ENCODE results near the gene ANXA11.
"Not testable (repeated sequence)": the region's sequence is repeated elsewhere in the genome, so short reads cannot be mapped to it uniquely, and the experiment has no call there.

Gene ANXA11

DNA sequence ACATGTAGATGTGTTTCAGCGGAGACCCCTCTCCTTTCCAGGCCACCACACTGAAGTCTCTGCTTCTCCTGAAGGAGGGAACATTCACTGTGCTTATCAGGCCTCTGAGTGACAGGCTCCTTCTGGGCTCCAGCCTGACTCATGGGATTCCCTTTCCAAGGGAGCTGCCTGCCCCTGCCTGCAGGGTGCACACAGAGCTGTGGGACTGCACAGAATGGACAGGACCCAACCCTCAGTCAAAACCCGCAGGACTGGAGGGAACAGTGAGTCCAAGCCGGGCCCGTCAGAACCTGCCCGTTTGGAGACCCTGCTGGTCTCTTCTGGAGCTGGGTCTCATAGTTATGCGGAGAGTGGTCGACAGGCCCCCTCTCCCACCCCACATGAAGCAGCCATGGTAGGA is 40.2 kb downstream of the ANXA11 start:
- no peak for DNase-seq (ENCODE audit: low read depth)

DNA sequence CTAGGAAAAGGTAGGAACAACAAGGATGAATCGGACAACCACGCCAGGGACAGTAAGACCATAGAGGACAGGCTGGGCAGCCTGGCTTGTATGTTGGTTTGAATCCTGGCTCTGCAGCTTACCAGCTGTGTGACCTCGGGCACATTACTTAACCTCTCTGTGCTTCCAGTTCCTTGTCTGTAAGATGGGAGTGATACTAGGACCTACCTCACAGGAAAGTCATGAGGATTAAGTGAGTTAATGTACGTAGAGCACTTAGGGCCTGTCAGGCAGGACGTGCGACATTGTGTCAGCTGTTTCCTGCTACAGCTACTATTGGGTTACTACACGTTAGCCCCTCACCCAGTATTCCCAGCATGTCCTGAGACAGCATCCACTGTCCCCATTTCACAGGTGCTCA is 40.7 kb downstream of the ANXA11 start:
- no peak for DNase-seq (ENCODE audit: low read depth)

DNA sequence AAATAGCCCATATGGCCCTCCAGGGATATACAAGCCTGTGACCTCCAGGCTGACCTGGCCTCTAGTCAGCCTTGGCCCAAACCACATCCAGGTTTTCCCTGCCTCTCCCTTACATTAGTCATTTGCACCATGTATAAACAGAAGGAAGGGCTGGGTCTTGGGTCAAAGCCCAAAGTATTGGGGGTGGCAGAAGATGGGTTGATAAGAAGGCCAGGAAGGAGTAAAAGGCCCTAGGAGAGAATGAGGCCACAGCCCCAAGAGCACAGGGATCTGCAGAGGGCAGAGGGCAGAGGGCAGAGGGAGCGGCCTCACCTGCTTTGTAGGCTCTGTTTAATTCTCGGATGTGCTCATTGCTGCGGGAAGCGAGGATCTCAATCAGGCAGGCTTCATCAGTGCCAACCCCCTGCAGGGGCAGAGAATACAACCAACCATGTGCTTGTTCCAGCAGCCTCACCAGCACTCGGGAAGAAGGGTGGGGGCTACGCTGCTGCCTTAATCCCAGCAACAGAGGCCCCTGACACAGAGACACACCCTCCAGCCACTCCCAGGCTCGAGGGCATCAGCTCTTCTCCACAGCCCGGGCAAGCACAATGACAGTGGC is 41.5 kb downstream of the ANXA11 start:
- DNase-seq (ENCODE audit: low read depth) = peak; percentile 62

DNA sequence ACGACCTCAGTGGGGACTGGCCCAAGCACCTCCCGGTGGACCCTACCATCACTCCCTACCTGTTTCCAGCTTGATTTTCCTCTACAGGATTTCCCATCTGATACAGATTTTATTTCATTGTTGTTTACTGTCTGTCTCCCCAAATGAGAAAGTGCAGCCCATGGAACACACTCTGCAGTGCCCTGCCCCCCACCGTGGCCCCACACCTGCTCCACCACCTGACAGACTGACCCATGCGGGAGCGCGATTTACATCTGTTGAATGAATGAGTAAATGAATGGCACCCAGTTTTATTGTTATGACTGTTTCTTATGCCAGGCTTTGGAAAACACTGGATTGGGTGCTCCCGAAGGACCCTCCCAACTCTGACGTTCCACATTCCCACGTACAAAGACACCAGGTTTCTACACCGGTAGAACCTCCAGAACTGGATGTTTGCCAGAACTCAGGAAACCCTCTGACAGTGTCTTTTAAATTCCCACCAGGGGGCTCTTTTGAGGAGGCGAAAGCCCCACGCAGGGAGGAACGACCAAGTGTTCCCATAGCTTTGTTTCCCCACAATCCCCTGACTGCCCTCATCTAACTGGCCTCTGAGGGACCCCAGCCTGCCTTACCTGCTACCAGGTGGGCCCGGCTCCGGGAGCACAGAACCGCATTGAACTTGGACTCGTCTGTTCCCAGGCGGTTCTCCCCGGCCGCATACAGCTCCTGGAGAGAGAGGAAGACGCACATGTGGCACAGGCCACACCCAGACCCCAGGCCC is 43.8 kb downstream of the ANXA11 start:
- DNase-seq (ENCODE audit: low read depth) = no peak

DNA sequence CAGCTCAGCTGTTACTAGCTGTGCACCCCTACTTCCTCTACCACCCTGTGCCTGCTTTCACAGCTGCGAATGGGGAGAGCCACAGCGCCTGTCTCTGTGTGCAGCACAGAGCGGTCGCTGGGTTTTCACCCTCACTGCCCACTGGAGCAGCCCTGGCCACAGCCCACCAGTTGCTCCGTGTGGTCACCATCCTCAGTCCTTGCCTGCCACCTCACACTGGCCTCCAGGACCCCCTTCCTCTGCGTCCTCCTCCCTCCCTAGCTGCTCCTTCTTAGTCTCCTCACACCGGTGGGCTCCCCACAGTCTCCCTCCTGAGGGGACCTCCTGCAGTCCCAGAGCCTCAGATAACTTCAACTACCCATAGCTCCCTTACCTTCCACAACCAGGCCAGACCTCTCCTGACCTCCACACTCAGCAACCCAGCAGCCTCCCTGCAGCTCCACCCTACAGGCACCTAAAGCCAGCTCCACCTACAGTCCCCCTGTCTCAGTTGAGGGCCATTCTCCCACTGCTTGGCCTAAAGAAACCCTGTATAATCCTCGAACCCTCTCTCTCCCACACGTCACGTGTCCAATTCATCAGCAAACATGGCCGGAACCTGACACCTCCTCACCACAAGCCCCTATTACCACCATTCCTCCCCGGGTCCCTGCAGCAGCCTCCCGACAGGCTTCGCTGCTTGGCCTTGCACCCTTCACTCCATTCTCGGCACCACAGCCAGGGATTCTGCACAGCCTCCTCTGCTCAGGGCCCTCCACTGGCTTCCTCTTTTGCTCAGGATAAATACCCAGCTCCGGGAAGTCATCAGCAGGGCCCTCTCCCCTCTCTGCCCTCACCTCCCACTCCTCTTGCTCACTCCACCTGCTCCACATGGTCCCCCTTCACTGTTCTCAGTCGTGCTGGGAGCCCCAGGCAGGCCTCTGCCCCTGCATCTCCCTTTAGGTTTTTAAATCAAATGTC is 44.7 kb downstream of the ANXA11 start:
- DNase-seq (ENCODE audit: low read depth) = no peak

DNA sequence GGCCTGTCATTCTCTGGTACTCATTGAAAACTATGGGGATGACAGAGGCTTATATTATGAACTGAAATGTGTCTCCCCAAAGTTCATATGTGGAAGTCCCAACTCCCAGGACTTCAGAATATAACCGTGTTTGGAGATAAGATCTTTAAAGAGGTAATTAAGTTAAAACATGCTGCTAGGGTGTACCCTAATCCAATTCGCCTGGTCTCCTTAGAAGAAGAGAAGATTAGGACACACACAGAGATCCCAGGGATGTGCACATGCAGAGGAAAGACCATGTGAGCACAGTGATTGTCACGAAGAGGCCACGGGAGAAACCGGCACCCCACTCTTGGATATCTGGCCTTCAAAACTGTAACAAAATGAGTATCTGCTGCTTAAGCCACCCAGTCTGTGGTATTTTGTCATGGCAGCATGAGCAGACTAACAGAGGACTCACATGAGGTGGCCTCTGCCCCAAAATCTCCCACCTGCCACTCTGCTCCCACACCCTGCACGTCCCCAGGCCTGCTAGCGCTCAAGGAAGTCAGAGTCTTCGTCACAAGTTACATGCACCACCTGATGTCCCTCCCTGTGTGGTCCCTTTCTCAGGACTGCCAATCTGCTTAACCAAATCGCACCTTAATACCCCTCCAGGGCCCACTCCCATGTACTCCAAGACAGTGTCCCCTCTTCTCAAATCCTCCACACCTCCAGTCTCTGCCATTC is 46.0 kb downstream of the ANXA11 start:
- no peak for DNase-seq (ENCODE audit: low read depth)

DNA sequence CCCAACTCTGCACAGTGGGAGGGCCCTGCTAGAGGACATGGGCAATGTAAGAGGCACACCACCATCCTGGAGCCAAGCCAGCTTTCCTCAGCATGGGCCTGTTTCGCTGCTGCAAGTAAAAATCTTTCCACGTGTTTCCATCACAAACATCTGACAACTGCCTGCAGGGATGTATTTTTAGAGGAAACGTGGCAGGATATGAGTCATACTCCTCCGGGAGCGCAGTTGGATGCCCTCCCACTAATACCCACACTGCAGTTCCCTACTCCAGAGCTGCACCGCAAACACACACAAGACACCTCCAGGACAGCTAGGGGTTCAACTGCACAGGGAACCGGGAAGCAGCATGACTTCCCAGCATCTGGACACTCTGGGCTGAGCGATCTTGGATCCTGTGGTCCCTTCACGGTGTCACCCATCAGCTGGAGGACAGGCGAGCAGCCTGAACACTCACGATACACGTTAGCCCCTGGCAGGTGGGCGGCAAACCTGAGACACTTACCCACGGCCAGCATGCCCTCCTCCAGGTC is 46.7 kb downstream of the ANXA11 start:
- peak; percentile 96 for DNase-seq (ENCODE audit: low read depth)

DNA sequence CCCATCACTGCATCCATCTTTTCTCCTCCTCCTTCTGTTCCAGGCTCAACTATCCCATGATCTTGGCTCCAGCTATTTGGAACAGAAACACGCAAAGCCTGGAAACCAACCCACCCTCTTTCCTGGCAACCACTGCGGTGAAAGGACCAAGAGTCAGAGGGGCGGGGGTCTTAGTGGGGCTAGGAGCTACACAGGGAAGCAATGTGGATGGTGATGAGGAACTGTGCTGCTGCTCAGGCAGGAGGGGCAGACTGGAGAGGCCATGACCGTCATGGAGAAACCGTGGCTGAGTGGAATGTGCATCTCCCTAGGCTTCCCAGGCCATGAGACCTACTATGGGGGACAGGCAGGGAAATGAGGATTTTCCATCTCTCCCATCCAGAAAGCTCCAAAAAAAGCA is 47.2 kb downstream of the ANXA11 start:
- no peak for DNase-seq (ENCODE audit: low read depth)

DNA sequence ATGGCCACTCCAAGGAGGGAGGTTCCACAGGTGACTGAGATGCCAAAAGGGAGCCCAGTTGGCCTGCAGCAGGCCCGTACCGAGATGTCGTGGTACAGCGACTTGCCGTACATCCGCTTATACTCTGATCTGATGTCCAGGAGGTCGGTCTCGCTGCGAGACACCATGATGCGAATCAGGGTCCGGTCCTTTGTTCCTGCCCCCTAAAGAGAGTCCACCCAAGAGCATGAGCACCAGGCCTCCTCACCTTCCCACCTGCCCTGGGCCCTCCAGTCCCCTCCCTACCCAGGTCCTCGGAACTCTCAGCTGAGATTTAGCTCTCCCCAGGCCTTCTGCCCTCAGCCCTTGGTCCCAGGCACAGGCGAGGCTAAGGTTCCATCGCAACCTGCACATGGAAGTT is 47.8 kb downstream of the ANXA11 start:
- DNase-seq (ENCODE audit: low read depth) = no peak

DNA sequence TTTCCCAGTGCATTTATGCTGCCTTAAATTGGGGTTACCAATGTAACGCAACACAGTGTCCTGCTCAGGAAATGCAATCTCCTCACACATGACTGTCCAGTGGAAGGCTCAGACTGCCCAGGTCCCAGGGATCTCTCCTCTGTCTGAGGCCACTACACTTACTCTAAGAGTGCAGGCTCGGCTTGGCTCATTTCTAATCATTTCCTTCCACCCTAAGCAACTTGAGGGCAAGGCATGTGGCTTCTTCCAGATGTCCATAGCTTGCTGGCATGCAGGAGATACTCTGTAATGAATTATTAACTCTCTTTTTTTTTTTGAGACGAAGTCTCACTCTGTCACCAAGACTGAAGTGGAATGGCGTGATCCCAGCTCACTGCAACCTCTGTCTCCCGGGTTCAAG is 49.1 kb downstream of the ANXA11 start:
- no peak for DNase-seq (ENCODE audit: low read depth)

DNA sequence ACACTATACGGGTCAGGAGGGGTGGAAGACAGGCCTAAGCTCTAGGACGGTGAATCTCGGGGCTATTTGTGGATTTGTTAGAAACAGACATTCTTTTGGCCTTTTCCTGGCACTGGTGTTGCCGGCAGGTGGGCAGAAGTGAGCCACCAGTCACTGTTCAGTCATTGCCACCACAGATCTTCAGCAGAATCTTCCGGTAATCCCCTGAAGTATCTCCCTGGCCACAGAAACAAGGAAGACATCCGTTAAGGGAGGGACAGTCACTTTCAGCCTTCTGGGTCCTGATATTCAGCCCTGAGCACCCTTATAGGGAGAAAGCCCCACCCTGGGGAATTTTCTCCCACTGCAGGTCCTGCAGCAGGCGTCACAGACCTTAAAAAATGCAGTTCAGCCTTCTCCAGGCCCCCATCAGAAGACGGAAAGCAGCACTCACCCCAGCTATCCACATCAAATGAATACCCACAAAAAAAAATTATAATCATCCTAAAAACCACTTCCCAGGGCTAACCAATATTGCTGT is 49.6 kb downstream of the ANXA11 start:
- no peak for DNase-seq (ENCODE audit: low read depth)

DNA sequence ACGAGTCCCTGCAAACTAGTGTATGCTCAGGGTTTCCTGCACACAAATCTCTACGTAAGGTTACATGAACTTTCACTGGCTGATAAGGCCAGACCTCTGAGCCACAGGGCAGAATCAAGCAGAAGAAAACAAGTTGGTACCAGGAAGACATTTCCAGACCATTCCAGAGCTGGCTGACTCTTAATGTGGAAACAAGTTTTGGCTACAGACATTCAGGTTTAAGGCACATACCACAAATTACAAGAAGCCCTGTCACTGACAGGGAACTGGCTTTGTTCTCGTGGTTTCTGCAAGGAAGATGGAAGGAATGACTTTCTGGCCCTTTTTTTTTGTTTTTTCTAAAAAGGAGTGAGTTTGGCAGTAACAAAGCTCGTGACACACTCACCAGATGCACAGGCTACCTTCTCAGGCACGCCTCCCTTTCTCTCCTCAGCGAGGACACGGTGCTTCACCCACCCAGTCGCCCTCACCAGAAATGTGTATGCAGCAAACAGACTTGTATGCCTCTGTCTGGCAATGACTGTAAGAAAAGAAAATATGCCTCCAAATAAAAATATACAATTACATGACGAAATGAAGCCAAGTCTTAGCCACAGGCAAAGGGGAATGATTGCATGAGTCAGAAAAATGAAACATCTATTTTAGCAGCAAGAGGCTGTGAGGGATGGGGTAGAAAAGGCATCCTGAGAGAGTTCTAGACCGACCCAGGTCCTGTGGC is 50.2 kb downstream of the ANXA11 start:
- DNase-seq (ENCODE audit: low read depth) = peak; percentile 87

DNA sequence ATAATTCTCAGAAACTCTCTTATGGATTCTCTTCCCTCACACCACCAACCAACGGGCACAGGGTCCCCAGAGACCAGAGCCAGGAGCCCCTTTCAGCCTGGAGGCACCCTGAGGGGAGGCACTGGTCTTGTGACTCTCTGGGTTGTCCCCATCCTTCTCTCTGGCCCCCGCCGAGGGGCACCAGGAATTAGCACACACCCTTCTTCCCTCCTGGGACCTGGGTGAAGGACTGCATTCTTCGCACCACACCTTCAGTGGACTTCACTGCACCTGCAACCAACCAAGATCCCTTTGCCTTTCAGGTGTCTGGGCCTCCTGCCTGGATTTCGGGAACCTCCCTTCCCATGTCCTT is 50.7 kb downstream of the ANXA11 start:
- DNase-seq (ENCODE audit: low read depth) = no peak

DNA sequence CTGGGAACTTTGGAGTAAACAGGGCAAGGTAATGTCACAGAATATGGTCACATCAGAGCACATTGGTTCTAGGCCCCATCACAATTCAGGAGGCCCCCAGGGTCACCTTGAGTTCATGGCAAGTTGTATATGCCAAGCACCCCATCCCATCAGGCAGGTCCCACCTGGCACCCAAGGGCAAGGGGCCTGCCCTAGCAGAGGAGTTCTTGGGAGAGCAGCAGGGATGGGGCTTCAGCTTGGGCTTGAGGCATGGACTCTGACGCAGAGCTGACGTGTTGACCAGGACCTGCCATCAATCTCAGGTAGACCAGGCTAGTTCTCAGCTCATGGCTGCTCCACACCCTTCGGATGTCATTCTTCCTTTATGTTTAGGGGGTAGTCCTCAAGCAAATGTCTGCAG is 51.9 kb downstream of the ANXA11 start:
- no peak for DNase-seq (ENCODE audit: low read depth)

DNA sequence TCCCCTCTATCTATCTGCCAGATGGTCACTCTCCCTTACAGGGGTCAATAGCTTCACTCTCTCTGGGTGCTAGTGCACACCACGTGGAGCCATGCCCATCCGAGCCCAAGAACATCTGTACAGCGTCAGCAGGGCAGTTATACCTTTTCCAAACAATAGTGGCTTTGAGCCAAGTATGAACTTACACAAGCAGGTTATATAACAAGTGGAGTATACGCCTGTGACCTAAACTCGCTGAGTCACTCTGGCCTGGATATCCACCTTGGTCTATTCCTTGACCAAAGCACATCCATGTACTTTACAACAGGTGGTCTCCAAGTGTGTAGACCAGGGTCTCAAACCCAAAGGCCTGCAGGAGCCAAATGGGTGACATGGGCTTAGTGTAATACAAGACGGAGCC is 52.5 kb downstream of the ANXA11 start:
- DNase-seq (ENCODE audit: low read depth) = no peak

DNA sequence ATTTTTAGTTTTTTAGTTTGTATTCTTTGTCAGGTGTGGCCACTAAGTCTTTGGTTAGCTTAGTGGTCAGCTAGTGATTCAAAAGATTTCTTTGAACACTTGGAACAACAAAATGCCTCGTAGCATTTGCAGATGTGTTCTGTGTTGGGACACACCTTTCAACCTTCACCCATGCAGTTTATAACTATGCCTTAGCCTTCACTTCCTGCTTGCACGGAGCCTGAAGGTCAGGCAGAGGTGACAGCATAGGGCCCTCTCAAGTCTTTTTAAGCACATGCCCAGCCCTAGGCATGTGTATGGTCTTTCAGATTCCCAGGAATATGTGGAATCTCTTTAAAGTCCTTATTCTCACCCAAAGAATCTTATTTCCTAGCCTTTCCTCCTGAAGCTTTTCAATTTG is 55.2 kb downstream of the ANXA11 start:
- DNase-seq (ENCODE audit: low read depth) = no peak

DNA sequence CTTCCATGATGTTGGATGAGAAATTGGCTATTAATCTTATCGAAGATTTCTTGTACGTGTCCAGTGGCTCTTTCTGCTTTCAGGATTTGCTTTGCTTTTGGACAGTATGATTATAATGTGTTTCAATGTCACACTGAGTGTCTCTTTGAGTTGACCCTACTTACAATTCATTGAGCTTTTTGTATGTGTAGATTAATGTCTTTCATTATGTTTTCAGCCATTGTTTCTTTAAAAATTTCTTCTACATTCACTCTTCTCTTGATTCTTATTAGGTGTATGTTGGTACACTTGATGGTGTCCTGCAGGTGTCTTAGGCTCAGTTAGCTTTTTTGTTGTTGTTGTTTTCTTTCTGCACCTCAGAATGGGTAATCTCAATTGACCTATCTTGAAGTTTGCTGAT is 56.2 kb downstream of the ANXA11 start:
- DNase-seq (ENCODE audit: low read depth) = no peak

DNA sequence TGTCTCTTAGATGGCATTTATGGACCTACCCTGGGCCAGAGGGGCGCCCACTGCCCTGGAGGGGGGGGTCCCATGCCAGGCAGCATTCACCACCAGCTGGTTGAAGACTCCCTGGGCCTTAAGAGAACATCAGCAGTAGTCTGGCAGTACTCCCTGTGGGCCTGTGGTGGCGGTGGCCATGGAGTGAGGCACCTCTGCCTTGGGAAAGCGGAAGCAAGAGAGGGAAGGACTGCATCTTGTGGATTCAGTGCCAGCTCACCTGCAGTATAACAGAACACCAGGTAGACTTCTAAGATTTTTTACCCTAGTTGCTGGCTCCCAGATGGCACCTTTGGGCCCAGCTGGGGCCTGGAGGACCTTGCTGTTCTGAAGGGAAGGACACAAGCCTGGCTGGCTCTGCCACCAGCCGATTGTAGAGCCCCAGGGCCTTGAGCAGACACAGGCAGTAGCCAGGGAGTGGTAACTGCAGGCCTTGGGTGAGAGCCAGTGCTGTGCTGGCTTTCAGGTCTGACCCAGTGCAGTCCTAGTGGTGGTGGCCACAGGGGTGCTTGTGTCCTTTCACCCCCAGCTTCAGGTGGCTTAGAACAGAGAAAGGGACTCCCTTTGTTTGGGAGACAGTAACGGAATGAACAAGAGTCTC is 57.1 kb downstream of the ANXA11 start:
- no peak for DNase-seq (ENCODE audit: low read depth)

DNA sequence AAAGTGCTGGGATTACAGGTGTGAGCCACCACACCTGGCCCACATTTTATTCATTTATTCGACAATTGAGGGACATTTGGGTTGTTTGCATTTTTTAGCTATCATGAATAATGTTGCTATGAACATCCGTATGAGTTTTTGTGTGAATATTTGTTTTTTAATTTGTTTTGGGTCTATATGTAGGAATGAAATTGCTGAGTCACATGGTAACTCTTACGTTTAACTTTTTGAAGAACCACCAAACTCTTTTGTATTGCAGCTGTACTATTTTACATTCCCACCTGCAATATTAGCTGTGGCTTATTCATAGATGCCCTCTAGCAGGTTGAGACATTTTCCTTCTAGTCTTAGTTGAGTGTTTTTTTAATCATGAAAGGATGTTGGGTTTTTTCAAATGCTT is 58.4 kb downstream of the ANXA11 start:
- DNase-seq (ENCODE audit: low read depth) = no peak

DNA sequence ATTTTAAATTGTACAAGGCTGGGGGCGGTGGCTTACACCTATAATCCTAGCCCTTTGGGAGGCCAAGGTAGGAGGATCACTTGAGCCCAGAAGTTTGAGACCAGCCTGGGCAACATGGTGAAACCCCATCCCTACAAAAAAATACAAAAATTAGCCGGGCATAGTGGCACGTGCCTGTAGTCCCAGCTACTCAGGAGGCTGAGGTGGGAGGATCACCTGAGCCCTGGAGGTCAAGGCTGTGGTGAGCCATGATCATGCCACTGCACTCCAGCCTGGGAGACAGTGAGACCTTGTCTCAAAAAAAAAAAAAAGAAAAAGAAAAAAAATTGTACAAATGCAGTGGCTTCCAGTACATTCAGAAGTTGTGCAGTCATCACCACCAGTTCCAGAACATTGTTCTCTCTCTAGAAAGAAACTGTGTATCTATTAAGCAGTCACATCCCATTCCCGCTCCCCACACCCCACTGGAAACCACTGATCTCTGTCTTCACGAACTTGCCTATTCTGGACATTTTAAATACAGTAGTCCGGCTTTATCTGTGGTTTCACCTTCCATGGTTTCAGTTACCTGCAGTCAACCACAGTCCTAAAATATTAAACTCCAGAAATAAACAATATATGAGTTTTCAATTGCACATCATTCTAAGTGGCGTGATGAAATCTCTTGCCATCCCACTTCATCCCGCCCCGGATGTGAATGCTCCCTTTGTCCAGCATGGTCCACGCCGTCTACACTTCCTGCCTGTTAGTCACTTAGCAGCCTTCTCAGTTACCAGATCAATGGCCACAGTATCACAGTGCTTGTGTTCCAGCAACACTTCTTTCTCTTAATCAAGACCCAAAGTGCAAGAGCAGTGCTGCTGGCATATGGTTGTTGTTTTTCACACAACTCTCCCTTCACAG is 59.7 kb downstream of the ANXA11 start:
- DNase-seq (ENCODE audit: low read depth) = not testable (repeated sequence)

Data from GM04504 (cell line).